Measurements from ENCODE around the gene TSPEAR. TPM values are rescaled to one million over a fixed set of nuclear protein-coding genes. Genes with fewer than 3 reads are reported as not detected.

The TSPEAR gene
- total and polyA plus RNA-seq, 9 of the 15 experiments (the other 6 are each of a cell fraction or from before 2014, with no cell fraction given) = not detected

GRCh38 chr21:44593598-44594405 is 117.6 kb downstream of the TSPEAR start (continued):
- TF ChIP-seq MLLT1 (IDR thresholded peaks at IDR 0.05) = 0 out of 4 replicates have a peak, but pooled peaks of 1 of the 2 experiments have one; percentile 45
- TF ChIP-seq CREB5 (CRISPR knock-in tag; IDR thresholded peaks at IDR 0.05) = no peak
- no peak for TF ChIP-seq PCBP2 (IDR thresholded peaks at IDR 0.05; ENCODE audit: low read depth, low read length, poor library complexity, severe bottlenecking)
- no peak for TF ChIP-seq ZNF3 (CRISPR knock-in tag; IDR thresholded peaks at IDR 0.05)
- no peak for TF ChIP-seq BRF1 (IDR thresholded peaks at IDR 0.05; ENCODE audit: borderline replicate concordance, extremely low read depth, insufficient read length)
- no peak for TF ChIP-seq ZNF239 (CRISPR knock-in tag; IDR thresholded peaks at IDR 0.05)
- TF ChIP-seq RBM34 (IDR thresholded peaks at IDR 0.05; ENCODE audit: borderline replicate concordance, insufficient read depth, low read length) = no peak
- no peak; the same call in 1 of the 2 replicates for TF ChIP-seq HDAC8 (tag; IDR thresholded peaks at IDR 0.05)
- TF ChIP-seq ATF6 (CRISPR knock-in tag; IDR thresholded peaks at IDR 0.05) = no peak
- 0 out of 4 replicates have a peak, but pooled peaks of 1 of the 2 experiments have one; percentile 26 for TF ChIP-seq NONO (IDR thresholded peaks at IDR 0.05; ENCODE audit: low read depth in 2 of 2, low read length in 1 of 2)
- TF ChIP-seq LARP7 (IDR thresholded peaks at IDR 0.05) = no peak
- no peak for TF ChIP-seq TAF9B (IDR thresholded peaks at IDR 0.05; ENCODE audit: partially characterized antibody)
- peak; percentile 96 for TF ChIP-seq TAL1 (IDR thresholded peaks at IDR 0.05)
- no peak for TF ChIP-seq RFX7 (CRISPR knock-in tag; IDR thresholded peaks at IDR 0.05)
- peak; percentile 72 to 84 for TF ChIP-seq KDM1A (IDR thresholded peaks at IDR 0.05)
- TF ChIP-seq ILF3 (IDR thresholded peaks at IDR 0.05; ENCODE audit: borderline replicate concordance) = no peak
- TF ChIP-seq IRF1 (CRISPR knock-in tag; IDR thresholded peaks at IDR 0.05; ENCODE audit: borderline replicate concordance) = no peak
- TF ChIP-seq ELF2 (CRISPR knock-in tag; IDR thresholded peaks at IDR 0.05) = no peak
- no peak for TF ChIP-seq SNRNP70 (optimal IDR thresholded peaks at IDR 0.05; ENCODE audit: low read depth, low read length)
- no peak; the same call in 1 of the 2 replicates for TF ChIP-seq MAFG (tag; conservative IDR thresholded peaks at IDR 0.05)
- TF ChIP-seq ZNF174 (CRISPR knock-in tag; IDR thresholded peaks at IDR 0.05) = no peak
- 0 out of 2 replicates have a peak, but pooled peaks have one; percentile 49 for TF ChIP-seq ZNF584 (CRISPR knock-in tag; IDR thresholded peaks at IDR 0.05; ENCODE audit: low read depth)
- no peak for TF ChIP-seq PHF21A (IDR thresholded peaks at IDR 0.05; ENCODE audit: borderline replicate concordance, low read depth)
